CD14-positive monocyte (primary cell): Measurements from ENCODE around the gene TCAF1. TPM values are rescaled to one million over a fixed set of nuclear protein-coding genes. Genes with fewer than 3 reads are reported as not detected.
"Not testable (repeated sequence)": the region's sequence is repeated elsewhere in the genome, so short reads cannot be mapped to it uniquely, and the experiment has no call there.

Experiments
- DNase-seq, 3 donors: peaks; one replicate each; pipeline ENCODE4 v3.0.0-alpha.2; 2011 to 2022
- H2AFZ ChIP-seq: 2 replicates; pipeline ENCODE4 v1.6.0; 2012; ENCODE audit warnings: mild to moderate bottlenecking, low read depth, low read length, inconsistent platforms; ENCODE audit not compliant: insufficient read depth, poor library complexity, severe bottlenecking
- H3K27ac ChIP-seq, 2 donors: 1 replicate in 1 of 2; 2 replicates in 1 of 2; pipeline ENCODE4 v1.5.1; 2012 to 2013; ENCODE audit warnings: low read length in 2 of 2, control low read depth in 1 of 2, inconsistent platforms in 1 of 2, low read depth in 1 of 2, mild to moderate bottlenecking in 1 of 2
- H3K27me3 ChIP-seq, 2 donors: one replicate each; pipeline versions ENCODE4 v1.6.0 to v1.6.1; 2011 to 2013; ENCODE audit warnings: low read length in 2 of 2; ENCODE audit not compliant: control insufficient read depth in 2 of 2, insufficient read depth in 2 of 2
- H3K36me3 ChIP-seq, 2 donors: replicated peaks in 1 of 2; 1 replicate in 1 of 2; 2 replicates in 1 of 2; pipeline versions ENCODE4 v1.5.1 to v1.6.1; 2012 to 2013; ENCODE audit warnings: low read length in 2 of 2, control low read depth in 1 of 2, inconsistent platforms in 1 of 2, mild to moderate bottlenecking in 1 of 2; ENCODE audit not compliant: insufficient read depth in 2 of 2, control insufficient read depth in 1 of 2
- H3K4me1 ChIP-seq, 2 donors: 1 replicate in 1 of 2; 2 replicates in 1 of 2; pipeline versions ENCODE4 v1.5.1 to v1.6.1; 2012 to 2013; ENCODE audit warnings: low read length in 2 of 2, control low read depth in 1 of 2, inconsistent platforms in 1 of 2, mild to moderate bottlenecking in 1 of 2, moderate library complexity in 1 of 2; ENCODE audit not compliant: insufficient read depth in 2 of 2, control insufficient read depth in 1 of 2
- H3K4me2 ChIP-seq: replicated peaks from 2 replicates; pipeline ENCODE3; 2012; ENCODE audit warnings: low read length, moderate library complexity, mild to moderate bottlenecking; ENCODE audit not compliant: poor library complexity, severe bottlenecking; ENCODE audit errors: extremely low read depth
- H3K4me3 ChIP-seq, 3 experiments: fragments of 200-600 bp in 1 of 3; sonication (generic) in 1 of 3; replicated peaks in 1 of 3; 1 replicate in 2 of 3; 2 replicates in 1 of 3; pipeline ENCODE4 v1.5.1; 2011 to 2013; ENCODE audit warnings: low read length in 3 of 3, mild to moderate bottlenecking in 3 of 3, control low read depth in 2 of 3, low read depth in 2 of 3, inconsistent platforms in 1 of 3, moderate library complexity in 1 of 3
- H3K79me2 ChIP-seq: 2 replicates; pipeline ENCODE4 v1.6.0; 2012; ENCODE audit warnings: mild to moderate bottlenecking, control low read depth, inconsistent platforms, low read length, moderate library complexity; ENCODE audit not compliant: insufficient read depth
- H3K9ac ChIP-seq: 2 replicates; pipeline ENCODE4 v1.6.0; 2017; ENCODE audit warnings: low read length, mild to moderate bottlenecking; ENCODE audit not compliant: insufficient read depth, poor library complexity, severe bottlenecking
- H3K9me3 ChIP-seq, 2 donors: replicated peaks in 1 of 2; 1 replicate in 1 of 2; 2 replicates in 1 of 2; pipeline versions ENCODE4 v1.5.1 to v1.6.1; 2012 to 2013; ENCODE audit warnings: low read length in 2 of 2, control low read depth in 1 of 2; ENCODE audit not compliant: control insufficient read depth in 1 of 2, insufficient read depth in 1 of 2
- H4K20me1 ChIP-seq: 2 replicates; pipeline ENCODE4 v1.6.0; 2012; ENCODE audit warnings: mild to moderate bottlenecking, low read length, control low read depth, moderate library complexity; ENCODE audit not compliant: insufficient read depth
- H3K27ac Mint-ChIP-seq, 7 donors: one replicate each; pipeline ENCODE4 v1.8.0; 2020; ENCODE audit warnings: mild to moderate bottlenecking in 7 of 7, mixed read lengths in 7 of 7, moderate library complexity in 6 of 7, inconsistent platforms in 2 of 7
- H3K27me3 Mint-ChIP-seq, 3 donors: one replicate each; pipeline ENCODE4 v1.8.0; 2021 to 2022; ENCODE audit warnings: low read depth in 3 of 3, mild to moderate bottlenecking in 3 of 3, mixed read lengths in 3 of 3, moderate library complexity in 3 of 3, inconsistent platforms in 1 of 3
- H3K36me3 Mint-ChIP-seq, 2 donors: one replicate each; pipeline ENCODE4 v1.8.0; 2020; ENCODE audit warnings: mixed read lengths in 2 of 2, inconsistent platforms in 1 of 2, mild to moderate bottlenecking in 1 of 2
- H3K4me1 Mint-ChIP-seq: one replicate; pipeline ENCODE4 v1.8.0; 2020; ENCODE audit warnings: mild to moderate bottlenecking, mixed read lengths
- H3K4me3 Mint-ChIP-seq, 2 donors: one replicate each; pipeline ENCODE4 v1.8.0; 2020; ENCODE audit warnings: mild to moderate bottlenecking in 2 of 2, mixed read lengths in 2 of 2, moderate library complexity in 1 of 2
- H3K9me3 Mint-ChIP-seq, 7 donors: one replicate each; pipeline ENCODE4 v1.8.0; 2020 to 2022; ENCODE audit warnings: mixed read lengths in 7 of 7, mild to moderate bottlenecking in 6 of 7, moderate library complexity in 6 of 7, inconsistent platforms in 2 of 7
- WGBS: methylation state at CpG from one replicate; pipeline ENCODE4 v1.1.5; 2013; ENCODE audit warnings: missing lambda C conversion rate; ENCODE audit not compliant: insufficient coverage; 5-methylcytosine and 5-hydroxymethylcytosine counted together
- intact Hi-C, 2 donors: fragments of 100-400 bp; cut with micrococcal nuclease; formaldehyde crosslinking; loops; one replicate each; pipeline versions ENCODE4 v1.15.0 to v1.15.1; 2023
- polyA plus RNA-seq, 3 donors: library from polyadenylated mRNA; depleted of rRNA in 1 of 3; unstranded in 2 of 3; stranded (reverse) in 1 of 3; fragments of 300-500 nt in 2 of 3; fragments of >200 nt in 1 of 3; fragmentation: Illumina TruSeq in 2 of 3; gene quantifications; 1 replicate in 2 of 3; 2 replicates in 1 of 3; pipeline ENCODE4 v1.2.3, GENCODE V29; 2012 to 2021
- TF ChIP-seq, protein P1 (sequence below): fragments of 200-600 bp; IDR thresholded peaks from one replicate; pipeline ENCODE4 v1.8.0; 2022; ENCODE audit warnings: antibody characterized with exemption, mild to moderate bottlenecking

TCAF1 gene
- polyA plus RNA-seq, 3 donors: 1.8 to 3.3 (median 3.0) TPM

GRCh38 chr7:143855443-143855842 is 46.5 kb downstream of the TCAF1 start:
- H3K4me3 Mint-ChIP-seq, H3K36me3 Mint-ChIP-seq, intact Hi-C loops: not testable (repeated sequence)

GRCh38 chr7:143850682-143851081 is 51.3 kb downstream of the TCAF1 start:
- Histone ChIP-seq H3K36me3 (no peaks in the 10 kb centered on the region), H3K9ac (no peak overlapping the region), H3K27me3 (no peaks in the 10 kb centered on the region), H4K20me1 (no peaks in the 10 kb centered on the region), H3K27ac (no peak overlapping the region), H3K4me3 (no peak overlapping the region), H3K4me1 (no peaks in the 10 kb centered on the region), H3K79me2 (no peaks in the 10 kb centered on the region), H2AFZ (no peak overlapping the region), H3K4me2 (no peak overlapping the region), H3K9me3 (no peaks in the 10 kb centered on the region)
- TF ChIP-seq, protein P1, sequence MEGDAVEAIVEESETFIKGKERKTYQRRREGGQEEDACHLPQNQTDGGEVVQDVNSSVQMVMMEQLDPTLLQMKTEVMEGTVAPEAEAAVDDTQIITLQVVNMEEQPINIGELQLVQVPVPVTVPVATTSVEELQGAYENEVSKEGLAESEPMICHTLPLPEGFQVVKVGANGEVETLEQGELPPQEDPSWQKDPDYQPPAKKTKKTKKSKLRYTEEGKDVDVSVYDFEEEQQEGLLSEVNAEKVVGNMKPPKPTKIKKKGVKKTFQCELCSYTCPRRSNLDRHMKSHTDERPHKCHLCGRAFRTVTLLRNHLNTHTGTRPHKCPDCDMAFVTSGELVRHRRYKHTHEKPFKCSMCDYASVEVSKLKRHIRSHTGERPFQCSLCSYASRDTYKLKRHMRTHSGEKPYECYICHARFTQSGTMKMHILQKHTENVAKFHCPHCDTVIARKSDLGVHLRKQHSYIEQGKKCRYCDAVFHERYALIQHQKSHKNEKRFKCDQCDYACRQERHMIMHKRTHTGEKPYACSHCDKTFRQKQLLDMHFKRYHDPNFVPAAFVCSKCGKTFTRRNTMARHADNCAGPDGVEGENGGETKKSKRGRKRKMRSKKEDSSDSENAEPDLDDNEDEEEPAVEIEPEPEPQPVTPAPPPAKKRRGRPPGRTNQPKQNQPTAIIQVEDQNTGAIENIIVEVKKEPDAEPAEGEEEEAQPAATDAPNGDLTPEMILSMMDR: no peak
- WGBS: 100% methylated on average over 1 of the region's 2 CpGs
- no peak for DNase-seq
- Mint-ChIP-seq H3K4me1 (no peaks in the 10 kb centered on the region), H3K4me3 (no peak overlapping the region), H3K27ac (no peak overlapping the region), H3K9me3 (no peaks in the 10 kb centered on the region), H3K27me3 (no peaks in the 10 kb centered on the region), H3K36me3 (no peaks in the 10 kb centered on the region)
- intact Hi-C loops: no loop called here

More at GRCh38 chr7:143855443-143855842, 46.5 kb downstream of the TCAF1 start:
- H3K27me3 Mint-ChIP-seq, H3K27me3 ChIP-seq, H3K27ac Mint-ChIP-seq, H3K9me3 ChIP-seq, DNase-seq, H3K4me2 ChIP-seq, H3K4me1 ChIP-seq, H3K4me3 ChIP-seq, H3K9ac ChIP-seq, H3K9me3 Mint-ChIP-seq, H3K36me3 ChIP-seq, H3K27ac ChIP-seq, H4K20me1 ChIP-seq, H2AFZ ChIP-seq, H3K79me2 ChIP-seq, H3K4me1 Mint-ChIP-seq: not testable (repeated sequence)
- no CpG with 5 or more reads among the region's 1 CpG for WGBS
